OCI-LY7 (cell line): ENCODE measurements around the gene NDUFAB1.
"Not testable (repeated sequence)": the region's sequence is repeated elsewhere in the genome, so short reads cannot be mapped to it uniquely, and the experiment has no call there.

Experiments used
- CTCF ChIP-seq: fragments of 200-600 bp; sonication (generic); conservative IDR thresholded peaks from 2 replicates; pipeline ENCODE4 v1.5.1; 2014; ENCODE audit warnings: mild to moderate bottlenecking, antibody characterized with exemption, low read length, moderate library complexity, mixed read lengths
- EZH2phosphoT487 ChIP-seq: fragments of 200-600 bp; sonication (generic); IDR thresholded peaks from 2 replicates; pipeline ENCODE4 v1.6.1; 2018; ENCODE audit warnings: low read depth, borderline replicate concordance, mild to moderate bottlenecking, mixed run types, antibody characterized with exemption, low read length, moderate library complexity, mixed read lengths

- TF ChIP-seq CTCF, EZH2phosphoT487: not testable (repeated sequence)
Observed at GRCh38 chr16:23610905-23611304, 14.8 kb upstream of the NDUFAB1 start.
